HG03060 (cell line): Measurements from ENCODE around the gene AGAP5.
"Not testable (repeated sequence)": the region's sequence is repeated elsewhere in the genome, so short reads cannot be mapped to it uniquely, and the experiment has no call there.

Source experiments
- ATAC-seq: cut with Tn5 transposase; IDR thresholded peaks from one replicate; pipeline ENCODE4 v1.9.1; 2021; ENCODE audit warnings: low read depth, moderate number of reproducible peaks; ENCODE audit not compliant: unreplicated experiment

The AGAP5 gene

DNA sequence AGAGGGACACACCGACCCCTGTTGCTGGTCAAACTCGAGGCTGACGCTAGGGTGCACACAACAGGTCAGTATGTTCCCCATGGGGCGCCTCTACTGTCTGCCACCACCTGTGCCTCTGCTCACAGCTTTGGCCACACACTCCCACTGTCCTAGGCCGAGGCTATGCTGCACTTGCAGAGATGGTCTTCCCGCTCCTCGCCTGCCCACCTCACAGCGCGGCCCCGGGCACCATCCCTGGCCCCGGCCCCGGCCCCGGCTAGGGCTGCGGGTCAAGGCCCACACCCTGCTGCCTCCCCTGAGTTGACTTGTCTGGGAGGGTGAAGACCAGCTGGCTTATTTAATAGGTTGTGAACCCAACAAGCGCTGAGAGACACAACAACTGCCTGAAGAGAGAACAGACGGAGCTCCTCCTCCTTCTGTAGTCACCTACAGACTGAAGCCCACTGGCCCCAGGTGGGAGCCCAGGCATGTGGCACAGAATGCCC lies at the start of gene AGAP5:
Gene AGAP5 (minus strand): TSS at position 435 of the 485 bp plus-strand sequence. CDS start 354 bp downstream, at position 81.
- ATAC-seq: not testable (repeated sequence)

DNA sequence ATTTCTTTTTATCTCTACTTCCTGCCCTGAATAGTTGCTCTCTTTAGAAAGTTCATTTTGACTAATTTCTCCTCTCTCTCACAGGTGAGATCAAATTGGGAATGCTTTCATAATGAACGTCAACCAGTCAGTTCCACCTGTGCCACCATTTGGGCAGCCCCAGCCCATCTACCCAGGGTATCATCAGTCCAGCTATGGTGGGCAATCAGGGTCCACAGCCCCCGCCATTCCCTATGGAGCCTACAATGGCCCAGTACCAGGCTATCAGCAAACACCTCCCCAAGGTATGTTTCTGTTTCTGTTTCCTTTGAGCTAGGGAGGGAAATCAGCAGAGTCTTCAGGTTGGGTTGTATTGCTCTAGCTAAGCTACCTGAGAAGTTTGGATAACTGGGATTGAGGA lies 48.8 kb upstream of the AGAP5 start:
- no peak for ATAC-seq

- ATAC-seq: peak; percentile 14
Observed at GRCh38 chr10:73744664-73744975, 46.7 kb upstream of the AGAP5 start.

GRCh38 chr10:73743905-73744663 lies 46.2 kb upstream of the AGAP5 start, which contains the start of gene SEC24C:
Gene SEC24C (plus strand): TSS chr10:73744372. CDS start chr10:73746833, 2,461 bp downstream.
- peak; percentile 84 for ATAC-seq

DNA sequence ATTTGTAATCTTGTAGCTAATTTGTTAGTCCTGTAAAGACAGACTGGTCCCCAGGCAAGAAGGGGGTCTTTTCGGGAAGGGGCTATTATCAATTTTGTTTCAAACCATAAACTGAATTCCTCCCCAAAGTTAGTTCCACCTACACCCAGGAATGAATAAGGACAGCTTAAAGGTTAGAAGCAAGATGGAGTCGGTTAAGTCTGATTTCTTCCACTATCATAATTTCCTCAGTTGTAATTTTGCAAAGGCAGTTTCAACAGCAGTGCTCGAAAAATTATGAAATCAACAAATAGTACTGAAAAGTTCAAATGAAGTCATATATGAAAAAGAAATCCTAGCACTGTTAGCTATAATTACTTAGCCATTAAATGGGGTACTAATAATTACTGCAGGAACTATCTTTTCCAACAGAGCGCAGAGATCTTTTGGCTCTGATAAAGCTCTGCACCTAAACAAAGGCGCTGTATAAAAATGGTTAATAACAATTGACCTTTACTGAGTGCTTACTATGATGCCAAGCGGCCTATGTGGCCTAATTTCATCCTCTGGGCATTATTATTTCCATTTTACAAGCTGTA lies 45.5 kb upstream of the AGAP5 start:
- no peak for ATAC-seq

DNA sequence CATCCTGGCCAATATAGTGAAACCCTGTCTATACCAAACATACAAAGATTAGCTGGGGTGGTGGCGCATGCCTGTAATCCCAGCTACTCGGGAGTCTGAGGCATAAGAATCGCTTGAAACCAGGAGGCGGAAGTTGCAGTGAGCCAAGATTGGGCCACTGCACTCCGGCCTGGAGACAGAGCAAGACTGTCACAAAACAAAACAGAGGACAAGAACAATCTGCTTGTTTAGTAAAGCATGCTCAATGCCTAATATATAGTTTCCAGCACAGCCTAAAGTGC lies 44.5 kb upstream of the AGAP5 start:
- ATAC-seq: no peak

- ATAC-seq: not testable (repeated sequence)
Observed at GRCh38 chr10:73740501-73741254, 42.8 kb upstream of the AGAP5 start.

GRCh38 chr10:73734796-73735305 lies 36.9 kb upstream of the AGAP5 start:
- ATAC-seq: no peak

DNA sequence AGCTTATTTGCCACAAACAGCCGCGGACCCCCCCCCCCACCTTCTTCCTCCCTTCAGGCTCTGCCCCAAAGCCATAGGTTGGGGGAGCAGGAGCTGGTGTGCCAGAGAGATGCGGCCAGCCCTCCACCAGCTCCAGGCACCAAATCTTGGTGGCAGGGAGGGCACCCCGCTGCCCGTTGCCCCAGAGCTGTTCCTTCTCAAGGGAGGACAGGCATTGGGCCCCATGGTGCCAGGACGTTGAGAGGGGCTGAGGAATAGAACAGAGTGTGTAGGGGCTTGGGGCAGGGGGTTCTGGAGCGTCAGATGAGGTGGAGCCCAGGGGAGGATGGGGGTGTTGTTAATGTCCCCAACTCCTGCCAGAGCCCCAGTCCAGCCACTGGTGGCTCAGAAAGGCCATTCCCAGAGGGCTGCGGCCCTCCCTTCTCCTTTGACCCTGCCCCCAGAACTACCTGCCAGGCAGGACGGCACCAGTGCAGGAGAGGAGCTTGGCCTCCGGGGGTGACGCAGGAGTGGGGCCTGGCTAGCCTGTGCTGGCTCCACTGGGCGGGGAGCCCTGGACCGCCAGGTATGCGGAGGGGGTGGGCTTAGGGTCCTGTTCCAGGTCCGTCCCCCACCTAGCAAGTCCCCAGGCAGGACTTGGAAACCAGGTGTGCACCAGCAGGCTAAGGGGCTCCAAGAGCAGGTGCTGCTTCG lies 36.3 kb upstream of the AGAP5 start:
- no peak for ATAC-seq

DNA sequence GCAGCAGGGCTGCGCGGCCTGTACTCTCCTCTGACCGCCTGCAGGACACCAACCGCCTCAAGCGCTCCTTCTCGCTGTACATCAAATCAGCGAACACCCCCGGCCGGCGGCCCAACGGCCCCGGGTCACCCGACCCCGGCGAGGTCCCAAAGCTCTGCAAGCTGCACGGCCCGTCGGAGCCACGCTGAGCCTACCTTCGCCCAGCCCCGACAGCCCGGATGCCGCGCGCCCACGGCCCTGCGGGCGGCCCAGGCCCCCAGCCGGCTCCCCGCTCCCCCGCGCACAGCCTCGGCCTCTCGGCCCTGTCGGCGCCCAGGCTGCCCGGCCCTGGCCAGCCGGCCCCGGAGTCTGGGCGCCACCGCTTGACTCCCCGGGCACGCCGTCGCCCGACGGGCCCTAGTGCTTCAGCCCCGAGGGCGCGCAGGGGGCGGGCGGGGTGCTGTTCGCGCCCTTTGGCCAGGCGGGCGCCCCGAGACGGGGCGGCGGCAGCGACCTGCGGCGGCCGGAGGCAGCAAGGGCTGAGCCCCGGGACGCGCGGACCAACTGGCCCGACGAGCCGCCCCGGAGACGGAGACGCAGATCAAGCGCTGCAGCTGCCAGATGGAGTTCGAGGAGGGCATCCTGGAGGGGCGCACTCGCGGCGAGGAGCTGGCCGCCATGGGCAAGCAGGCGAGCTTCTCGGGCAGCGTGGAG lies 35.2 kb upstream of the AGAP5 start:
- ATAC-seq: no peak

DNA sequence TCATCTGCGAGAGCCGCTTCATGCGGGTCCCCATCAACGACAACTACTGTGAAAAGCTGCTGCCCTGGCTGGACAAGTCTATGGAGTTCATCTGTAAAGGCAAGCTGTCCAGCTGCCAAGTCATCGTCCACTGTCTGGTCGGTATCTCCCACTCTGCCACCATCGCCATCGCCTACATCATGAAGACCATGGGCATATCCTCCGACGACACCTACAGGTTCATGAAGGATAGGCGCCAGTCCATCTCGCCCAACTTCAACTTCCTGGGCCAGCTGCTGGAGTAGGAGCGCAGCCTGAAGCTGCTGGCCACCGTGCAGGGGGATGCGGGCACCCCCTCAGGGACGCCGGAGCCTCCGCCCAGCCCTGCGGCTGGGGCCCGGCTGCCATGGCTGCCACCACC lies 34.5 kb upstream of the AGAP5 start:
- no peak for ATAC-seq

- ATAC-seq: no peak
Observed at GRCh38 chr10:73731588-73732375, 33.9 kb upstream of the AGAP5 start.

- peak; percentile 76 for ATAC-seq
Observed at GRCh38 chr10:73730153-73730906, 32.4 kb upstream of the AGAP5 start.

GRCh38 chr10:73729781-73730152 lies 31.9 kb upstream of the AGAP5 start:
- ATAC-seq: not testable (repeated sequence)

- ATAC-seq: no peak
Observed at GRCh38 chr10:73723516-73723915, 25.6 kb upstream of the AGAP5 start.

DNA sequence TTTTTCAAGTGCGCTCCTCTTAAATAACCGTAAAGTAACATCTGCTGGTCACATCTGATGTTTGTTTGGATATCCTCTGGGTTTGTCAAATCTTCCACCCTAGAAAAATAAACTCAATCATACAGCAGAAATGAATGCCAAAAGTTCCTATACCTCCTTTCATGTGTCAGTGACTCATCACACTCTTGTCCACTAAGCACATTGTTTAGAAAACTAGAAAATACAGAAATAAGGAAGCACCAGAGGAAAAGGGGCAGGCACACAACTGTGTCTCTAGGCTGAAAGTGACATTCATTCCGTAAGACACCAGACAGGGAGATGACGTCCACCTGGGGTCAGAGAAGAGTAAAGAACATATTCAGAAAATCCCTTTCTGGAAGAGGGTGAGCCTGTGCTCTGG lies 22.7 kb upstream of the AGAP5 start:
- ATAC-seq: not testable (repeated sequence)

- ATAC-seq: no peak
Observed at GRCh38 chr10:73717556-73717955, 19.6 kb upstream of the AGAP5 start.

GRCh38 chr10:73716251-73716650 lies 18.3 kb upstream of the AGAP5 start:
- ATAC-seq: no peak
